PFSK-1 (cell line): ENCODE results near the gene BCL11B.

ENCODE experiments used
- FOXP2 ChIP-seq: optimal IDR thresholded peaks from 2 replicates; pipeline ENCODE3; 2011; ENCODE audit warnings: borderline replicate concordance, control low read depth, inconsistent platforms; ENCODE audit not compliant: insufficient read depth; ENCODE audit errors: extremely low read length, extremely low read depth
- POLR2AphosphoS5 ChIP-seq: IDR thresholded peaks from 2 replicates; pipeline ENCODE4 v1.6.1; 2012; ENCODE audit warnings: low read depth, mild to moderate bottlenecking, control low read depth, low read length, moderate library complexity
- REST ChIP-seq, 2 experiments: IDR thresholded peaks; 2 replicates each; pipeline versions ENCODE4 v1.6.1 to v1.8.0; 2011 to 2012; ENCODE audit warnings: low read depth in 2 of 2, low read length in 2 of 2, control low read depth in 1 of 2, inconsistent platforms in 1 of 2, mild to moderate bottlenecking in 1 of 2, moderate library complexity in 1 of 2; ENCODE audit not compliant: insufficient read depth in 1 of 2
- SIN3A ChIP-seq: IDR thresholded peaks from 2 replicates; pipeline ENCODE4 v1.6.1; 2012; ENCODE audit warnings: mild to moderate bottlenecking, low read length, moderate library complexity, borderline replicate concordance; ENCODE audit not compliant: insufficient read depth
- TAF1 ChIP-seq: IDR thresholded peaks from 2 replicates; pipeline ENCODE4 v1.6.1; 2012; ENCODE audit warnings: low read length, control low read depth, borderline replicate concordance; ENCODE audit not compliant: insufficient read depth

The BCL11B gene

GRCh38 chr14:99239661-99240092, 32.3 kb downstream of the BCL11B start:
- TF ChIP-seq SIN3A, result no peak
- no peak for TF ChIP-seq FOXP2
- TF ChIP-seq REST (IDR thresholded peaks at IDR 0.05; ENCODE audit: insufficient read depth in 1 of 2, low read depth in 2 of 2, low read length in 2 of 2), result no peak
- no peak for TF ChIP-seq POLR2AphosphoS5
- no peak for TF ChIP-seq TAF1

- TF ChIP-seq FOXP2 (no peak), POLR2AphosphoS5 (no peak), TAF1 (no peak), REST (IDR thresholded peaks at IDR 0.05; ENCODE audit: insufficient read depth in 1 of 2, low read depth in 2 of 2, low read length in 2 of 2) (no peak), SIN3A (no peak)
Observed at GRCh38 chr14:99238216-99238615, 33.8 kb downstream of the BCL11B start.

- TF ChIP-seq SIN3A (no peak), REST (IDR thresholded peaks at IDR 0.05; ENCODE audit: insufficient read depth in 1 of 2, low read depth in 2 of 2, low read length in 2 of 2) (no peak), FOXP2 (no peak), POLR2AphosphoS5 (no peak), TAF1 (no peak)
Observed at GRCh38 chr14:99237288-99237687, 34.7 kb downstream of the BCL11B start.

GRCh38 chr14:99236386-99237138, 35.4 kb downstream of the BCL11B start:
- TF ChIP-seq FOXP2, result no peak
- TF ChIP-seq REST (IDR thresholded peaks at IDR 0.05; ENCODE audit: insufficient read depth in 1 of 2, low read depth in 2 of 2, low read length in 2 of 2), result no peak
- no peak for TF ChIP-seq POLR2AphosphoS5
- no peak for TF ChIP-seq TAF1
- TF ChIP-seq SIN3A, result no peak
